SK-N-MC (cell line): ENCODE measurements around the gene FILIP1.

Experiments used
- EZH2 ChIP-seq: fragments of 200-600 bp; sonication (generic); IDR thresholded peaks from one replicate; pipeline ENCODE4 v1.6.1; 2017; ENCODE audit warnings: antibody characterized with exemption
- FOXP2 ChIP-seq: optimal IDR thresholded peaks from 2 replicates; pipeline ENCODE3; 2011; ENCODE audit warnings: mild to moderate bottlenecking, moderate library complexity; ENCODE audit not compliant: insufficient read depth; ENCODE audit errors: extremely low read length, control extremely low read depth
- POLR2AphosphoS5 ChIP-seq: IDR thresholded peaks from 2 replicates; pipeline ENCODE4 v1.6.1; 2012; ENCODE audit warnings: mild to moderate bottlenecking, low read depth, low read length, borderline replicate concordance

DNA sequence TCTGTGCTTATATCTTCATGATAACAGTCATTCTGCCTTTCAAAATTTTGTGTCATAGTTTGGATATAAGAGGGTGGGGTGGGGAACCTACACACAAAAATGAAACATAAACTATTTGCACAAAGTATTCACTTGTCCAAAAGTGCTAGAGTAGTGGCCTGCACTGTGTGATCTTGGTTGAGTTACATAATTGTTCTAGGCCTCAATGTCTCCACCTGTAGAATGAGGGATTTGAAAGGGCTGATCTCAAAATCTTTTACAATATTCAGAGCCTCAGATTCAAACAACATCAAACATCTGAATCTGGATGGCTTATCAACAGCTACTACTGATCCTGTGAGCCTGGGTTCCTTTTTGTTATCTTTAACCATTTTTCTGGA lies 144.7 kb downstream of the FILIP1 start:
- TF ChIP-seq EZH2 (no peak), POLR2AphosphoS5 (no peak), FOXP2 (no peak)
